A549 treated with AZD2906 at 1 μM for 4 hours (cell line): ENCODE measurements around the gene CAPN6. TPM values are rescaled to one million over a fixed set of nuclear protein-coding genes. Genes with fewer than 3 reads are reported as not detected.

ENCODE experiments used
- total RNA-seq: library from RNA; stranded (reverse); fragments of 200-300 nt; extraction: Qiagen RNA extraction; gene quantifications from 5 replicates; pipeline ENCODE4 v1.2.3, GENCODE V29; 2022

CAPN6 gene
- total RNA-seq = not detected in 5 replicates

DNA sequence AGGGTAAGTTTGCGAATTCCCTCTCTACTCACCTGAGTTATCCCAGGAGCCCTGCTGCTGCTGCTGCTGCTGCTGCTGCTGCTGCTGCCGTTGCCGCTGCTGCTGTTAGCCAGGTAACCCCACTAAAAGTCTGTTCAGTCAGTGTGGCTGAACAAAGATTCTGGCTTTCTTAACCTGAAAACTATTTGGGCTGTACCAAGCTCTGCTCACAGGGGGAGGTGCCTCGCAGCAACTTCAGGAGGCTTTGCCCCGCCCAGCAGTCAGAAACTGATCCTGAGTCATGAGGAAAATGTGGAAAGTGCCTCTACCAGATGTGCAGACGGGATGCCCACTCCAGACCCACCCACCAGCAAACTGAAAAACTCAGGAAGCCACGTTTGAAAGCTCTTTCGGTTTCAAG lies at the start of gene CAPN6:
Gene CAPN6 (minus strand): TSS at position 145 of the 400 bp plus-strand sequence. CDS start 6,547 bp downstream, outside the sequence.

Other genes starting within 250 kb of the CAPN6 start
- gene PAK3, start 174.3 kb downstream of the CAPN6 start, total RNA-seq = 0.03 TPM in 1 of 5 replicates, not detected in the others
- gene DCX, start 141.7 kb upstream of the CAPN6 start, total RNA-seq = not detected in 5 replicates
- gene SERTM2, start 241.2 kb upstream of the CAPN6 start, total RNA-seq = not detected in 5 replicates